Measurements from ENCODE around the gene TATDN2. TPM values are rescaled to one million over a fixed set of nuclear protein-coding genes. Genes with fewer than 3 reads are reported as not detected.

Gene TATDN2
- polyA plus RNA-seq, 2 of the 4 experiments (the other 2 are of a cell fraction), result 22.4 to 34.9 TPM

DNA sequence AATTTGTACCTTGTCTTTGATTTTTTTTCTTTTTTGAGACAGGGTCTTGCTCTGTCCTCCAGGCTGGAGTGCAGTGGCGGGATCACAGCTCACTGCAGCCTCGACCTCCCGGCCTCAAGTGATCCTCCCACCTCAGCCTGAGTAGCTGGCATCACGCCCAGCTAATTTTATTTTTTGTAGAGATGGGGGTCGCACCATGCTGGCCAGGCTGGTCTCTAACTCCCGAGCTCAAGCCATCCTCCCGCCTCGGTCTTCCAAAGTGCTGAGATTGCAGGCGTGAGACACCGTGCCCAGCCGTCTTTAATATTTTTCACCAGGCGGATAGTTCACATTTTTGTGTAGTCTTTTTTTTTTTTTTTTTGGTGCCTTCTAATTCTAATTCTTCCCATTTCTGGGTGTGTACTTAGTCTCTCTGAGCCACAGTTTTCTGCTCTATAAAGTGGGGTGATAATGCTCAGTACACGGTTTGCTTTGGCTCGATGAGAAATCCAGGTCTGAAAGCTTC lies 528 bp upstream of the TATDN2 start:
- TF ChIP-seq KDM1A (IDR thresholded peaks at IDR 0.05; ENCODE audit: low read depth), result 0 out of 2 replicates have a peak, but pooled peaks have one; percentile 6
- no peak for TF ChIP-seq ZC3H11A (IDR thresholded peaks at IDR 0.05)
- TF ChIP-seq, protein P1, sequence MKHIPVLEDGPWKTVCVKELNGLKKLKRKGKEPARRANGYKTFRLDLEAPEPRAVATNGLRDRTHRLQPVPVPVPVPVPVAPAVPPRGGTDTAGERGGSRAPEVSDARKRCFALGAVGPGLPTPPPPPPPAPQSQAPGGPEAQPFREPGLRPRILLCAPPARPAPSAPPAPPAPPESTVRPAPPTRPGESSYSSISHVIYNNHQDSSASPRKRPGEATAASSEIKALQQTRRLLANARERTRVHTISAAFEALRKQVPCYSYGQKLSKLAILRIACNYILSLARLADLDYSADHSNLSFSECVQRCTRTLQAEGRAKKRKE (CRISPR knock-in tag; IDR thresholded peaks at IDR 0.05; ENCODE audit: low read depth), result 0 out of 2 replicates have a peak, but pooled peaks have one; percentile 24
- TF ChIP-seq NPAS2 (CRISPR knock-in tag; IDR thresholded peaks at IDR 0.05; ENCODE audit: borderline replicate concordance), result no peak
- TF ChIP-seq SMC3 (IDR thresholded peaks at IDR 0.05), result no peak
- no peak for TF ChIP-seq HOXA7 (CRISPR knock-in tag; IDR thresholded peaks at IDR 0.05)
- 71% methylated on average over 14 of the region's 14 CpGs for WGBS (ENCODE audit: missing lambda C conversion rate)
- no peak for ATAC-seq
- peaks cover 16% of the 10 kb centered on the region for H3K9me3 ChIP-seq
- POLR2A ChIA-PET, result interaction anchor here (0.6 to 2.4 kb wide), 5 partner anchors 43 to 517 kb away, joined by 3 to 18 read pairs (median 8); partner anchors contain the start of genes BRPF1 and VHL
- CTCF ChIA-PET, result interaction anchor here (0.7 to 1.7 kb wide), 9 partner anchors 14 to 441 kb away, joined by 3 read pairs; no protein-coding TSS in a partner anchor
- FAIRE-seq, result no peak
- DNase-seq (ENCODE audit: low read depth in 1 of 2, low spot score in 1 of 2), result no peak
- peaks cover 20% of the 10 kb centered on the region for H3K4me1 ChIP-seq
- peak overlapping the region; percentile 72 for H3K4me3 ChIP-seq
- peak overlapping the region; percentile 82 for H3K4me2 ChIP-seq
- peak overlapping the region; percentile 66 to 95 for H3K27ac ChIP-seq

DNA sequence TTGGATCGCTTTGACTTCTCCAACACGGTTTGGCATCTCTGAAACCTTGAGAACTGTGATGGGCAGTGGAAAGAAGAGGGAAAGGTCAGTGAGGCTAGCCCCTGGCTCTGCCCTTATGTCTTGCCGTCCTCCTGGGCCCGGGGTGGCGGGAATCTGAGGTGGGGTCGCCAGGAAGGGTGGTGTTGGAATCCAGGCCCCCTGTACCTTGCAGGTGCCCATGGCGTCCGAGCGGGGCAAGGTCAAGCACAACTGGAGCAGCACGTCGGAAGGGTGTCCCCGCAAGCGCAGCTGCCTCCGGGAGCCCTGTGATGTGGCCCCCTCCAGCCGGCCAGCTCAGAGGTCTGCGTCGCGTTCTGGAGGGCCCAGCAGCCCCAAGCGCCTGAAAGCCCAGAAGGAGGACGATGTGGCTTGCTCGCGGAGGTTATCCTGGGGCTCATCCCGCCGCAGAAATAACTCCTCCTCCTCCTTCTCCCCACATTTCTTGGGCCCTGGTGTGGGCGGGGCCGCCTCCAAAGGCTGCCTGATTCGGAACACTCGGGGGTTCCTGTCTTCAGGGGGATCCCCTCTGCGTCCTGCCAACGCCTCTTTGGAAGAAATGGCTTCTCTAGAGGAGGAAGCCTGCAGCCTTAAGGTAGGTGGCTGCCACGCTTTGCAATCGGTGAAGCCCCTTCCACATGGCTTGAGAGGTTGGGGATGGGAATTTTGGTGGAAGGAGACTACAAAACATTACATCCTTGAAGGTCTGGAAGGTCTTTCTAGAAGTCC lies 907 bp downstream of the TATDN2 start:
- peak; percentile 43 to 49 for ATAC-seq
- Histone ChIP-seq H3K4me2 (peak overlapping the region; percentile 93), H3K9me3 (peaks cover 16% of the 10 kb centered on the region), H3K4me3 (peak overlapping the region; percentile 72), H3K4me1 (peaks cover 20% of the 10 kb centered on the region), H3K27ac (peak overlapping the region; percentile 82 to 95)
- no peak for TF ChIP-seq CBX2 (IDR thresholded peaks at IDR 0.05; ENCODE audit: borderline replicate concordance, low read depth)
- TF ChIP-seq JUN (IDR thresholded peaks at IDR 0.05), result no peak
- DNase-seq (ENCODE audit: low read depth in 1 of 2, low spot score in 1 of 2), result peak; percentile 14 to 62
- CTCF ChIA-PET, result interaction anchor here (0.8 to 1.7 kb wide), 2 partner anchors 12 to 45 kb away, joined by 3 read pairs; no protein-coding TSS in a partner anchor
- under 1% methylated on average over 22 of the region's 32 CpGs for WGBS (ENCODE audit: missing lambda C conversion rate)
- POLR2A ChIA-PET, result interaction anchor here (2.4 kb wide), 1 partner anchor 107 kb away, joined by 12 read pairs; the partner anchor contains the start of gene VHL
- FAIRE-seq, result no peak

DNA sequence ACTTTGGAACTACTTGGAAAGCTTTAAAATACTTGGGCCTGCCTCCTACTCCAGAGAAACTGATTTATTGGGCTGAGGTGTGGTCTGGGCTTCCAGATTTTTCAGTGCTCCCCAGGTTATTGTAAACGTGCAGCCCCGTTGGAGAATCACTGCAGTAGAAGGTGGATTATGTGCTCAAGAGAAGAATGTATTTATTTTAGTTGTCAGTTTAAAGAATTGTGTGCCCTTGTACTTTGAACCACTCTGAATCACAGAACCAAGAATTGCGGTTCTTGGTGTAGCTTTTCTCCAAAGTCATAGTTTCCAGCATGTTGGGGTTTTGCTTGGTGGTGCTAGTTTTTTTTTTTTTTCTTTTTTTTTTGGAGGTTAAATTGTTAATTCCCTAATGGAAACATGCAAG lies 1.6 kb downstream of the TATDN2 start:
- no peak for ATAC-seq
- H3K4me3 ChIP-seq, result peak overlapping the region; percentile 72
- DNase-seq (ENCODE audit: low read depth in 1 of 2, low spot score in 1 of 2), result no peak
- H3K4me1 ChIP-seq, result peaks cover 20% of the 10 kb centered on the region
- peak overlapping the region; percentile 82 to 95; a peak in 5 of 6 replicates for H3K27ac ChIP-seq
- POLR2A ChIA-PET, result no interaction called here
- CTCF ChIA-PET, result no interaction called here
- WGBS (ENCODE audit: missing lambda C conversion rate), result 16% methylated on average over 3 of the region's 3 CpGs
- H3K4me2 ChIP-seq, result peak overlapping the region; percentile 93
- H3K9me3 ChIP-seq, result peaks cover 13% of the 10 kb centered on the region
- no peak for TF ChIP-seq HOXA7 (CRISPR knock-in tag; IDR thresholded peaks at IDR 0.05)
- TF ChIP-seq NR3C1 (IDR thresholded peaks at IDR 0.05), result no peak
- TF ChIP-seq, protein P2, sequence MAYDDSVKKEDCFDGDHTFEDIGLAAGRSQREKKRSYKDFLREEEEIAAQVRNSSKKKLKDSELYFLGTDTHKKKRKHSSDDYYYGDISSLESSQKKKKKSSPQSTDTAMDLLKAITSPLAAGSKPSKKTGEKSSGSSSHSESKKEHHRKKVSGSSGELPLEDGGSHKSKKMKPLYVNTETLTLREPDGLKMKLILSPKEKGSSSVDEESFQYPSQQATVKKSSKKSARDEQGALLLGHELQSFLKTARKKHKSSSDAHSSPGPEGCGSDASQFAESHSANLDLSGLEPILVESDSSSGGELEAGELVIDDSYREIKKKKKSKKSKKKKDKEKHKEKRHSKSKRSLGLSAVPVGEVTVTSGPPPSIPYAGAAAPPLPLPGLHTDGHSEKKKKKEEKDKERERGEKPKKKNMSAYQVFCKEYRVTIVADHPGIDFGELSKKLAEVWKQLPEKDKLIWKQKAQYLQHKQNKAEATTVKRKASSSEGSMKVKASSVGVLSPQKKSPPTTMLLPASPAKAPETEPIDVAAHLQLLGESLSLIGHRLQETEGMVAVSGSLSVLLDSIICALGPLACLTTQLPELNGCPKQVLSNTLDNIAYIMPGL (CRISPR knock-in tag; IDR thresholded peaks at IDR 0.05; ENCODE audit: borderline replicate concordance), result no peak
- TF ChIP-seq POLR2AphosphoS2 (conservative IDR thresholded peaks at IDR 0.05; ENCODE audit: low read length), result no peak
- TF ChIP-seq HDAC2 (IDR thresholded peaks at IDR 0.05), result no peak
- TF ChIP-seq, protein P1 (CRISPR knock-in tag; IDR thresholded peaks at IDR 0.05; ENCODE audit: low read depth), result no peak
- TF ChIP-seq GATA3 (IDR thresholded peaks at IDR 0.05; ENCODE audit: borderline replicate concordance), result no peak
- TF ChIP-seq MYC (IDR thresholded peaks at IDR 0.05; ENCODE audit: borderline replicate concordance, low read length), result no peak
- no peak for TF ChIP-seq SMC3 (IDR thresholded peaks at IDR 0.05)
- no peak for TF ChIP-seq RCOR1 (IDR thresholded peaks at IDR 0.05; ENCODE audit: low read depth, low read length)
- no peak for TF ChIP-seq ZSCAN20 (CRISPR knock-in tag; IDR thresholded peaks at IDR 0.05)
- no peak for TF ChIP-seq EHMT2 (IDR thresholded peaks at IDR 0.05; ENCODE audit: low read depth)
- TF ChIP-seq, protein P3, sequence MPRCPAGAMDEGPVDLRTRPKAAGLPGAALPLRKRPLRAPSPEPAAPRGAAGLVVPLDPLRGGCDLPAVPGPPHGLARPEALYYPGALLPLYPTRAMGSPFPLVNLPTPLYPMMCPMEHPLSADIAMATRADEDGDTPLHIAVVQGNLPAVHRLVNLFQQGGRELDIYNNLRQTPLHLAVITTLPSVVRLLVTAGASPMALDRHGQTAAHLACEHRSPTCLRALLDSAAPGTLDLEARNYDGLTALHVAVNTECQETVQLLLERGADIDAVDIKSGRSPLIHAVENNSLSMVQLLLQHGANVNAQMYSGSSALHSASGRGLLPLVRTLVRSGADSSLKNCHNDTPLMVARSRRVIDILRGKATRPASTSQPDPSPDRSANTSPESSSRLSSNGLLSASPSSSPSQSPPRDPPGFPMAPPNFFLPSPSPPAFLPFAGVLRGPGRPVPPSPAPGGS (IDR thresholded peaks at IDR 0.05), result no peak
- no peak for TF ChIP-seq CHD2 (IDR thresholded peaks at IDR 0.05; ENCODE audit: low read length, partially characterized antibody)
- TF ChIP-seq KDM1A (IDR thresholded peaks at IDR 0.05; ENCODE audit: low read depth), result no peak
- TF ChIP-seq, protein P4, sequence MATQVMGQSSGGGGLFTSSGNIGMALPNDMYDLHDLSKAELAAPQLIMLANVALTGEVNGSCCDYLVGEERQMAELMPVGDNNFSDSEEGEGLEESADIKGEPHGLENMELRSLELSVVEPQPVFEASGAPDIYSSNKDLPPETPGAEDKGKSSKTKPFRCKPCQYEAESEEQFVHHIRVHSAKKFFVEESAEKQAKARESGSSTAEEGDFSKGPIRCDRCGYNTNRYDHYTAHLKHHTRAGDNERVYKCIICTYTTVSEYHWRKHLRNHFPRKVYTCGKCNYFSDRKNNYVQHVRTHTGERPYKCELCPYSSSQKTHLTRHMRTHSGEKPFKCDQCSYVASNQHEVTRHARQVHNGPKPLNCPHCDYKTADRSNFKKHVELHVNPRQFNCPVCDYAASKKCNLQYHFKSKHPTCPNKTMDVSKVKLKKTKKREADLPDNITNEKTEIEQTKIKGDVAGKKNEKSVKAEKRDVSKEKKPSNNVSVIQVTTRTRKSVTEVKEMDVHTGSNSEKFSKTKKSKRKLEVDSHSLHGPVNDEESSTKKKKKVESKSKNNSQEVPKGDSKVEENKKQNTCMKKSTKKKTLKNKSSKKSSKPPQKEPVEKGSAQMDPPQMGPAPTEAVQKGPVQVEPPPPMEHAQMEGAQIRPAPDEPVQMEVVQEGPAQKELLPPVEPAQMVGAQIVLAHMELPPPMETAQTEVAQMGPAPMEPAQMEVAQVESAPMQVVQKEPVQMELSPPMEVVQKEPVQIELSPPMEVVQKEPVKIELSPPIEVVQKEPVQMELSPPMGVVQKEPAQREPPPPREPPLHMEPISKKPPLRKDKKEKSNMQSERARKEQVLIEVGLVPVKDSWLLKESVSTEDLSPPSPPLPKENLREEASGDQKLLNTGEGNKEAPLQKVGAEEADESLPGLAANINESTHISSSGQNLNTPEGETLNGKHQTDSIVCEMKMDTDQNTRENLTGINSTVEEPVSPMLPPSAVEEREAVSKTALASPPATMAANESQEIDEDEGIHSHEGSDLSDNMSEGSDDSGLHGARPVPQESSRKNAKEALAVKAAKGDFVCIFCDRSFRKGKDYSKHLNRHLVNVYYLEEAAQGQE (IDR thresholded peaks at IDR 0.05), result no peak
- TF ChIP-seq TP53 (CRISPR knock-in tag; IDR thresholded peaks at IDR 0.05), result no peak
- FAIRE-seq, result no peak
